Peyer's patch (tissue), 4 donors: ENCODE data around the gene ATOH8. TPM values are rescaled to one million over a fixed set of nuclear protein-coding genes. Genes with fewer than 3 reads are reported as not detected.

Experiments used
- DNase-seq, 3 donors: peaks; one replicate each; pipeline ENCODE4 v3.0.0-alpha.2; 2017 to 2019
- H3K27ac ChIP-seq, 4 donors: fragments of 200-600 bp; sonication (generic); one replicate each; pipeline ENCODE4 v1.5.1; 2016 to 2019
- H3K27me3 ChIP-seq, 2 donors: fragments of 200-600 bp; sonication (generic); one replicate each; pipeline ENCODE4 v1.5.1; 2019
- H3K36me3 ChIP-seq, 3 donors: fragments of 200-600 bp; sonication (generic); one replicate each; pipeline ENCODE4 v1.5.1; 2016 to 2019
- H3K4me1 ChIP-seq, 4 donors: fragments of 200-600 bp; sonication (generic); one replicate each; pipeline ENCODE4 v1.5.1; 2016 to 2019
- H3K4me3 ChIP-seq, 4 donors: fragments of 200-600 bp; sonication (generic); 1 replicate in 3 of 4; 2 replicates in 1 of 4; pipeline ENCODE4 v1.5.1; 2016 to 2019; ENCODE audit warnings: mild to moderate bottlenecking in 1 of 4
- H3K9me3 ChIP-seq, 4 donors: fragments of 200-600 bp; sonication (generic); one replicate each; pipeline ENCODE4 v1.5.1; 2016 to 2019; ENCODE audit warnings: mild to moderate bottlenecking in 1 of 4
- CTCF ChIP-seq, 6 experiments: fragments of 450-650 bp in 4 of 6; fragments of 200-600 bp in 2 of 6; sonication (generic) in 1 of 6; IDR thresholded peaks; one replicate each; pipeline ENCODE4 v1.5.1; 2017 to 2019; ENCODE audit warnings: antibody characterized with exemption in 6 of 6, mild to moderate bottlenecking in 3 of 6, moderate library complexity in 1 of 6
- POLR2A ChIP-seq, 2 donors: fragments of 450-650 bp; IDR thresholded peaks; one replicate each; pipeline ENCODE4 v1.5.1; 2017; ENCODE audit warnings: antibody characterized with exemption in 2 of 2, mild to moderate bottlenecking in 2 of 2, moderate library complexity in 2 of 2
- total RNA-seq, 4 donors: library from RNA; depleted of rRNA; stranded (reverse); fragments of >200 nt; gene quantifications; one replicate each; pipeline ENCODE4 v1.1.0, GENCODE V29; 2016

Gene ATOH8
- total RNA-seq, 4 donors from 2014 or later, result 5.3 to 35.5 (median 13.9) TPM

- no peak for TF ChIP-seq CTCF (IDR thresholded peaks at IDR 0.05)
- TF ChIP-seq POLR2A (IDR thresholded peaks at IDR 0.05), result no peak
- DNase-seq, result no peak
- no peaks in the 10 kb centered on the region for H3K27me3 ChIP-seq
- no peaks in the 10 kb centered on the region for H3K9me3 ChIP-seq
- no peak overlapping the region for H3K4me3 ChIP-seq
- no peaks in the 10 kb centered on the region for H3K4me1 ChIP-seq
- H3K27ac ChIP-seq, result no peak overlapping the region
- no peaks in the 10 kb centered on the region for H3K36me3 ChIP-seq
These were observed 26.0 kb downstream of the ATOH8 start for GRCh38 chr2:85779641-85780315.

- Histone ChIP-seq H3K27ac (no peak overlapping the region), H3K27me3 (no peaks in the 10 kb centered on the region), H3K9me3 (no peaks in the 10 kb centered on the region), H3K4me3 (no peak overlapping the region), H3K36me3 (no peaks in the 10 kb centered on the region), H3K4me1 (peaks cover 0 to 2% (median 0%) of the 10 kb centered on the region in 4 donors)
- no peak for TF ChIP-seq CTCF (IDR thresholded peaks at IDR 0.05)
- TF ChIP-seq POLR2A (IDR thresholded peaks at IDR 0.05), result no peak
- peak in 1 of 3 donors; percentile 43 for DNase-seq
These were observed 26.7 kb downstream of the ATOH8 start for GRCh38 chr2:85780316-85781012.

GRCh38 chr2:85781013-85781332 is 27.2 kb downstream of the ATOH8 start:
- no peaks in the 10 kb centered on the region for H3K27me3 ChIP-seq
- TF ChIP-seq CTCF (IDR thresholded peaks at IDR 0.05) (no peak), POLR2A (IDR thresholded peaks at IDR 0.05) (no peak)
- no peak overlapping the region for H3K4me3 ChIP-seq
- peaks cover 0 to 3% (median 0%) of the 10 kb centered on the region in 4 donors for H3K4me1 ChIP-seq
- H3K27ac ChIP-seq, result no peak overlapping the region
- H3K9me3 ChIP-seq, result no peaks in the 10 kb centered on the region
- DNase-seq, result no peak
- H3K36me3 ChIP-seq, result no peaks in the 10 kb centered on the region

GRCh38 chr2:85783796-85784195 is 30.0 kb downstream of the ATOH8 start:
- Histone ChIP-seq H3K27me3 (no peaks in the 10 kb centered on the region), H3K4me1 (peaks cover 0 to 3% (median 0%) of the 10 kb centered on the region in 4 donors), H3K27ac (no peak overlapping the region), H3K9me3 (no peaks in the 10 kb centered on the region), H3K4me3 (no peak overlapping the region), H3K36me3 (no peaks in the 10 kb centered on the region)
- TF ChIP-seq POLR2A (IDR thresholded peaks at IDR 0.05) (no peak), CTCF (IDR thresholded peaks at IDR 0.05) (no peak)
- no peak for DNase-seq

- H3K9me3 ChIP-seq, result no peaks in the 10 kb centered on the region
- no peaks in the 10 kb centered on the region for H3K27me3 ChIP-seq
- H3K36me3 ChIP-seq, result no peaks in the 10 kb centered on the region
- TF ChIP-seq POLR2A (IDR thresholded peaks at IDR 0.05) (no peak), CTCF (IDR thresholded peaks at IDR 0.05) (no peak)
- peaks cover 0 to 3% (median 0%) of the 10 kb centered on the region in 4 donors for H3K4me1 ChIP-seq
- H3K27ac ChIP-seq, result no peak overlapping the region
- no peak overlapping the region for H3K4me3 ChIP-seq
- no peak for DNase-seq
These were observed 30.7 kb downstream of the ATOH8 start for GRCh38 chr2:85784474-85784986.
